Heart left ventricle (tissue), 13 donors: ENCODE data around the gene KCNMA1.

Experiments used
- POLR2A ChIP-seq, 2 donors: fragments of 450-650 bp; IDR thresholded peaks; one replicate each; pipeline ENCODE4 v1.6.1; 2017; ENCODE audit warnings: antibody characterized with exemption in 2 of 2, mild to moderate bottlenecking in 2 of 2, moderate library complexity in 2 of 2
- TF ChIP-seq, protein P1 (sequence below), 12 donors: fragments of 200-600 bp; sonication (generic) in 4 of 12; IDR thresholded peaks; one replicate each; pipeline versions ENCODE4 v1.5.0 to v1.8.0; 2018 to 2022; ENCODE audit warnings: antibody characterized with exemption in 12 of 12, mild to moderate bottlenecking in 5 of 12
- donor health status: ischemic (EF 13 %, LVEDD 7.1; RV severe dilation, severe dysfunction).
- donor health status: DM: no; HTN: yes; CAD: no.
- donor health status: DM: no; HTN: no; CAD: no.
- donor health status: ischemic (EF 25% LVEDD 6.9; RV normal size, moderate dysfunction).
- donor health status: ischemic (EF 25% LVEDD 5.7; RV mildly dilated, moderate dysfunction).
- donor health status: ischemic (EF 35%, LVEDD 5.7; RV mildly dilated, moderate dysfunction).
- donor health status: nonischemic (EF 11% LVEDD 7.7; RV severe dilation, severe dysfunction).
- donor health status: DM: yes; HTN: yes; CAD: no.
- donor health status: PGD.
- donor health status: ischemic (EF 29% LVEDD 5.4; RV normal size, mild dysfunction).
- donor health status: nonischemic (EF 23%, LVEDD 6.1; RV moderate dilation, normal function).

DNA sequence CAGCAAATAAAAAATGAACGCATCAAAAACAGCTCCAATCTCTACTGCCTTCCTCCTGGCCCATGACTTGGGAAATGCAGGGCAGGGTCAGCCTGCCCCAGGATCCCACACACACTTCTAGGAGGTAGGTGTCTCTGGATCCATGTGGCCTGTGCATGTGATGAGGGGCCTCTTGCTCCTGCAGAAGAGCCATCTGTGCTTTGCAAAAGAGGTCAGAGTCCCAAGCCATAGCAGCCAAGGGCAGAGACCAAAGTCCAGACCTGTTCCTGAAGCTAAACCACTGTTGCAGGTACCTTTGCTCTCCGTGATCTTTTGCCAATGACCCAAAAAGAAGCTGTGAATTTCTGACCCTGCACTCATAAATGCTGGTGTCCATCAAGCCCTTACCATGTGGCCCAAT lies 57.1 kb downstream of the KCNMA1 start:
- no peak for TF ChIP-seq POLR2A (IDR thresholded peaks at IDR 0.05)
- TF ChIP-seq, protein P1, sequence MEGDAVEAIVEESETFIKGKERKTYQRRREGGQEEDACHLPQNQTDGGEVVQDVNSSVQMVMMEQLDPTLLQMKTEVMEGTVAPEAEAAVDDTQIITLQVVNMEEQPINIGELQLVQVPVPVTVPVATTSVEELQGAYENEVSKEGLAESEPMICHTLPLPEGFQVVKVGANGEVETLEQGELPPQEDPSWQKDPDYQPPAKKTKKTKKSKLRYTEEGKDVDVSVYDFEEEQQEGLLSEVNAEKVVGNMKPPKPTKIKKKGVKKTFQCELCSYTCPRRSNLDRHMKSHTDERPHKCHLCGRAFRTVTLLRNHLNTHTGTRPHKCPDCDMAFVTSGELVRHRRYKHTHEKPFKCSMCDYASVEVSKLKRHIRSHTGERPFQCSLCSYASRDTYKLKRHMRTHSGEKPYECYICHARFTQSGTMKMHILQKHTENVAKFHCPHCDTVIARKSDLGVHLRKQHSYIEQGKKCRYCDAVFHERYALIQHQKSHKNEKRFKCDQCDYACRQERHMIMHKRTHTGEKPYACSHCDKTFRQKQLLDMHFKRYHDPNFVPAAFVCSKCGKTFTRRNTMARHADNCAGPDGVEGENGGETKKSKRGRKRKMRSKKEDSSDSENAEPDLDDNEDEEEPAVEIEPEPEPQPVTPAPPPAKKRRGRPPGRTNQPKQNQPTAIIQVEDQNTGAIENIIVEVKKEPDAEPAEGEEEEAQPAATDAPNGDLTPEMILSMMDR (IDR thresholded peaks at IDR 0.05): no peak
